Stimulated activated CD4-positive, alpha-beta T cell treated with anti-CD3 and anti-CD28 coated beads, Interleukin-12 subunit alpha, Interleukin-12 subunit beta, amount 100 ng/mL, for 48 hours (primary cell): ENCODE results near the gene HCRTR2.

Experiments
- DNase-seq, 3 donors: peaks; one replicate each; pipeline ENCODE4 v3.0.0-alpha.2; 2020; ENCODE audit warnings: low read depth in 2 of 3, low spot score in 1 of 3

HCRTR2 gene

GRCh38 chr6:55320696-55321086 is 146.4 kb downstream of the HCRTR2 start:
- DNase-seq = no peak

- no peak for DNase-seq
Observed at GRCh38 chr6:55327169-55327568, 152.9 kb downstream of the HCRTR2 start, which contains the start of gene GFRAL. Gene GFRAL (plus strand): TSS chr6:55327469. CDS start chr6:55327555, 86 bp downstream.
